ENCODE results near the gene ZNF697. TPM values are rescaled to one million over a fixed set of nuclear protein-coding genes. Genes with fewer than 3 reads are reported as not detected.

Gene ZNF697
- total and polyA plus RNA-seq, 9 of the 15 experiments (the other 6 are each of a cell fraction or from before 2014, with no cell fraction given) = 2.1 to 13.6 (median 8.3) TPM

DNA sequence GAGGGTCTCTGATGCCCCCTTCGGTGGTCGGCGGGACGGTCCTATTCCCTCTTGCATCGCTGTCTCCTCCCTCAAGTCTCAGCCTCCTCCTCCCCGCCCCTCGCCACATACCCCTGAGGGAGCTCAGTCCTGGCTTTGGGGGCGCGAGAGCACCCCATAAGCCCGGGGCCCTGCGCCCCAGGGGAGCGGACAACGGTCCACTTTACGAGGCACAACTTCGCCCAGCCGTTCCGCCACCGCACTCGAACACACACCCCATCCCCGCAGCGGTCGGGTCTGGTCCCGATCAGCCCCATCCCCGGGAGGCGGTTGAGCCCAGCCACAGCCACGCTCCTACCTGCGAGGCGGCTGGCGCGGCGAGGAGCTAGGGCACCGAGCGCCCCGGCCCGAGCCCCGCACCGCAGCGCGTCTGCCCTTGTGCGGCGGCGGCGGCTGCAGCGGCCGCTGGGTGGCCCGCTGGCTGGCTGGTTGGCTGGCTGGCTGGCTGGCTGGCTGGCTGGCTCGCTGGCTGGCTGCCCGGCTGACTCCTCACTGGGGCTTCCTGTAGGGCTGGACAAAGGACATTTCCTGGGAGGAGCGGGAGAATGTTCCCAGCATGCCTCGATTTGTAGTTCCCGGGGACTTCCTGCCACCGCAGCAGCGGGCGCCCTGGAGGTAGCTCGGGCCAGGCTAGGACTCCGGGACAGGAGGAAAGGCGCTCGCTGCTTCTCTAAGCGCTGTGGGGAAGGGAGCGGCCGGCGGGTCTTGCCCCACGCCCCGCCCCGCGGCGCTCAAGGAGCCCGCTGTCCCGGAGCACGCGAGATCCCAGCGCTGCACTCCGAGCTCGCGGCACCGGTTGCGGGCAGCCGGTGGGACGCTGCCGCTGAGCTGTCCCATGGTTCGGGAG lies at the start of gene ZNF697 (continued):
- TF ChIP-seq, protein P1, sequence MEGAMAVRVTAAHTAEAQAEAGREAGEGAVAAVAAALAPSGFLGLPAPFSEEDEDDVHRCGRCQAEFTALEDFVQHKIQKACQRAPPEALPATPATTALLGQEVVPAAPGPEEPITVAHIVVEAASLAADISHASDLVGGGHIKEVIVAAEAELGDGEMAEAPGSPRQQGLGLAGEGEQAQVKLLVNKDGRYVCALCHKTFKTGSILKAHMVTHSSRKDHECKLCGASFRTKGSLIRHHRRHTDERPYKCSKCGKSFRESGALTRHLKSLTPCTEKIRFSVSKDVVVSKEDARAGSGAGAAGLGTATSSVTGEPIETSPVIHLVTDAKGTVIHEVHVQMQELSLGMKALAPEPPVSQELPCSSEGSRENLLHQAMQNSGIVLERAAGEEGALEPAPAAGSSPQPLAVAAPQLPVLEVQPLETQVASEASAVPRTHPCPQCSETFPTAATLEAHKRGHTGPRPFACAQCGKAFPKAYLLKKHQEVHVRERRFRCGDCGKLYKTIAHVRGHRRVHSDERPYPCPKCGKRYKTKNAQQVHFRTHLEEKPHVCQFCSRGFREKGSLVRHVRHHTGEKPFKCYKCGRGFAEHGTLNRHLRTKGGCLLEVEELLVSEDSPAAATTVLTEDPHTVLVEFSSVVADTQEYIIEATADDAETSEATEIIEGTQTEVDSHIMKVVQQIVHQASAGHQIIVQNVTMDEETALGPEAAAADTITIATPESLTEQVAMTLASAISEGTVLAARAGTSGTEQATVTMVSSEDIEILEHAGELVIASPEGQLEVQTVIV (CRISPR knock-in tag; IDR thresholded peaks at IDR 0.05; ENCODE audit: borderline replicate concordance) = no peak
- TF ChIP-seq, protein P2, sequence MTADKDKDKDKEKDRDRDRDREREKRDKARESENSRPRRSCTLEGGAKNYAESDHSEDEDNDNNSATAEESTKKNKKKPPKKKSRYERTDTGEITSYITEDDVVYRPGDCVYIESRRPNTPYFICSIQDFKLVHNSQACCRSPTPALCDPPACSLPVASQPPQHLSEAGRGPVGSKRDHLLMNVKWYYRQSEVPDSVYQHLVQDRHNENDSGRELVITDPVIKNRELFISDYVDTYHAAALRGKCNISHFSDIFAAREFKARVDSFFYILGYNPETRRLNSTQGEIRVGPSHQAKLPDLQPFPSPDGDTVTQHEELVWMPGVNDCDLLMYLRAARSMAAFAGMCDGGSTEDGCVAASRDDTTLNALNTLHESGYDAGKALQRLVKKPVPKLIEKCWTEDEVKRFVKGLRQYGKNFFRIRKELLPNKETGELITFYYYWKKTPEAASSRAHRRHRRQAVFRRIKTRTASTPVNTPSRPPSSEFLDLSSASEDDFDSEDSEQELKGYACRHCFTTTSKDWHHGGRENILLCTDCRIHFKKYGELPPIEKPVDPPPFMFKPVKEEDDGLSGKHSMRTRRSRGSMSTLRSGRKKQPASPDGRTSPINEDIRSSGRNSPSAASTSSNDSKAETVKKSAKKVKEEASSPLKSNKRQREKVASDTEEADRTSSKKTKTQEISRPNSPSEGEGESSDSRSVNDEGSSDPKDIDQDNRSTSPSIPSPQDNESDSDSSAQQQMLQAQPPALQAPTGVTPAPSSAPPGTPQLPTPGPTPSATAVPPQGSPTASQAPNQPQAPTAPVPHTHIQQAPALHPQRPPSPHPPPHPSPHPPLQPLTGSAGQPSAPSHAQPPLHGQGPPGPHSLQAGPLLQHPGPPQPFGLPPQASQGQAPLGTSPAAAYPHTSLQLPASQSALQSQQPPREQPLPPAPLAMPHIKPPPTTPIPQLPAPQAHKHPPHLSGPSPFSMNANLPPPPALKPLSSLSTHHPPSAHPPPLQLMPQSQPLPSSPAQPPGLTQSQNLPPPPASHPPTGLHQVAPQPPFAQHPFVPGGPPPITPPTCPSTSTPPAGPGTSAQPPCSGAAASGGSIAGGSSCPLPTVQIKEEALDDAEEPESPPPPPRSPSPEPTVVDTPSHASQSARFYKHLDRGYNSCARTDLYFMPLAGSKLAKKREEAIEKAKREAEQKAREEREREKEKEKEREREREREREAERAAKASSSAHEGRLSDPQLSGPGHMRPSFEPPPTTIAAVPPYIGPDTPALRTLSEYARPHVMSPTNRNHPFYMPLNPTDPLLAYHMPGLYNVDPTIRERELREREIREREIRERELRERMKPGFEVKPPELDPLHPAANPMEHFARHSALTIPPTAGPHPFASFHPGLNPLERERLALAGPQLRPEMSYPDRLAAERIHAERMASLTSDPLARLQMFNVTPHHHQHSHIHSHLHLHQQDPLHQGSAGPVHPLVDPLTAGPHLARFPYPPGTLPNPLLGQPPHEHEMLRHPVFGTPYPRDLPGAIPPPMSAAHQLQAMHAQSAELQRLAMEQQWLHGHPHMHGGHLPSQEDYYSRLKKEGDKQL (CRISPR knock-in tag; IDR thresholded peaks at IDR 0.05; ENCODE audit: borderline replicate concordance) = no peak
- TF ChIP-seq PURB (CRISPR knock-in tag; IDR thresholded peaks at IDR 0.05; ENCODE audit: low read depth) = no peak
- no peak for TF ChIP-seq ZNF274 (IDR thresholded peaks at IDR 0.05; ENCODE audit: borderline replicate concordance, low read depth, low read length)
- TF ChIP-seq, protein P3, sequence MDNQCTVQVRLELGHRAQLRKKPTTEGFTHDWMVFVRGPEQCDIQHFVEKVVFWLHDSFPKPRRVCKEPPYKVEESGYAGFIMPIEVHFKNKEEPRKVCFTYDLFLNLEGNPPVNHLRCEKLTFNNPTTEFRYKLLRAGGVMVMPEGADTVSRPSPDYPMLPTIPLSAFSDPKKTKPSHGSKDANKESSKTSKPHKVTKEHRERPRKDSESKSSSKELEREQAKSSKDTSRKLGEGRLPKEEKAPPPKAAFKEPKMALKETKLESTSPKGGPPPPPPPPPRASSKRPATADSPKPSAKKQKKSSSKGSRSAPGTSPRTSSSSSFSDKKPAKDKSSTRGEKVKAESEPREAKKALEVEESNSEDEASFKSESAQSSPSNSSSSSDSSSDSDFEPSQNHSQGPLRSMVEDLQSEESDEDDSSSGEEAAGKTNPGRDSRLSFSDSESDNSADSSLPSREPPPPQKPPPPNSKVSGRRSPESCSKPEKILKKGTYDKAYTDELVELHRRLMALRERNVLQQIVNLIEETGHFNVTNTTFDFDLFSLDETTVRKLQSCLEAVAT (IDR thresholded peaks at IDR 0.05) = no peak; a peak in 2 of 4 replicates
- TF ChIP-seq TCF3 (CRISPR knock-in tag; IDR thresholded peaks at IDR 0.05) = peak; percentile 13; the same call in 1 of the 2 replicates
- TF ChIP-seq NCOA1 (IDR thresholded peaks at IDR 0.05; ENCODE audit: low read depth) = no peak
- TF ChIP-seq XRCC3 (IDR thresholded peaks at IDR 0.05) = no peak
- TF ChIP-seq MCM2 (IDR thresholded peaks at IDR 0.05; ENCODE audit: low read depth) = no peak
- no peak for TF ChIP-seq ZNF23 (CRISPR knock-in tag; IDR thresholded peaks at IDR 0.05)
- peak; percentile 73 to 84; a peak in 3 of 4 replicates for TF ChIP-seq NONO (IDR thresholded peaks at IDR 0.05; ENCODE audit: low read depth in 2 of 2, low read length in 1 of 2)
- no peak for TF ChIP-seq C11orf30 (IDR thresholded peaks at IDR 0.05; ENCODE audit: low read depth)
- no peak for TF ChIP-seq KAT8 (IDR thresholded peaks at IDR 0.05; ENCODE audit: low read depth)
- TF ChIP-seq ZNF699 (CRISPR knock-in tag; IDR thresholded peaks at IDR 0.05; ENCODE audit: insufficient replicate concordance) = no peak
- no peak for TF ChIP-seq RFX7 (CRISPR knock-in tag; IDR thresholded peaks at IDR 0.05)
- TF ChIP-seq MCM7 (IDR thresholded peaks at IDR 0.05) = no peak
- no peak for TF ChIP-seq BDP1 (IDR thresholded peaks at IDR 0.05; ENCODE audit: insufficient read depth, insufficient read length)
- TF ChIP-seq HMG20A (CRISPR knock-in tag; conservative IDR thresholded peaks at IDR 0.05) = no peak
- TF ChIP-seq CBX1 (IDR thresholded peaks at IDR 0.05; ENCODE audit: low read depth) = peak; percentile 90; the same call in 1 of the 2 replicates
- no peak for TF ChIP-seq ZNF133 (CRISPR knock-in tag; IDR thresholded peaks at IDR 0.05)
